Measurements from ENCODE around the gene PDCD5.

The PDCD5 gene

GRCh38 chr19:32631381-32631780, 50.4 kb downstream of the PDCD5 start:
- peak; percentile 25 for DNase-seq (ENCODE audit: low read depth)
